PC-3 (cell line): ENCODE measurements around the gene HAPLN3. TPM values are rescaled to one million over a fixed set of nuclear protein-coding genes. Genes with fewer than 3 reads are reported as not detected.

ENCODE experiments used
- ATAC-seq: fragments of 200-7000 bp; cut with Tn5 transposase; 2 replicates; pipeline ENCODE4 v1.9.1; 2020; ENCODE audit warnings: mild to moderate bottlenecking, moderate library complexity
- BruUV-seq: library from RNA; stranded (reverse); fragments of 400-500 nt; replicated peaks from 2 replicates; lab custom pipeline; 2021; lab: Mats Ljungman, UMichigan
- CTCF ChIA-PET: fragments of 300-600 bp; sonication (Branson Sonifier 250); formaldehyde crosslinking; loops from one replicate; lab custom pipeline; 2022; ENCODE audit warnings: antibody characterized with exemption; lab: Charles Lee
- POLR2A ChIA-PET: fragments of 300-600 bp; sonication (Branson Sonifier 250); formaldehyde crosslinking; loops from one replicate; lab custom pipeline; 2022; ENCODE audit warnings: antibody characterized with exemption; ENCODE audit not compliant: unreplicated experiment; lab: Charles Lee
- DNase-seq: peaks from one replicate; pipeline ENCODE4 v3.0.0-alpha.2; 2015
- H2AFZ ChIP-seq: fragments of 300-600 bp; sonication (generic); 2 replicates; pipeline ENCODE4 v1.6.0; 2016; ENCODE audit warnings: antibody characterized with exemption, low read length
- H3F3A ChIP-seq: fragments of 300-600 bp; sonication (generic); one replicate; pipeline ENCODE4 v1.6.0; 2017; ENCODE audit warnings: antibody characterized with exemption, low read length, control low read depth, mild to moderate bottlenecking; ENCODE audit not compliant: unreplicated experiment
- H3K27ac ChIP-seq: fragments of 300-600 bp; sonication (generic); 2 replicates; pipeline ENCODE4 v1.5.1; 2016; ENCODE audit warnings: mild to moderate bottlenecking, low read length
- H3K27me3 ChIP-seq: fragments of 300-600 bp; sonication (generic); 2 replicates; pipeline ENCODE4 v1.6.1; 2016; ENCODE audit warnings: low read length, mixed read lengths
- H3K36me3 ChIP-seq: fragments of 300-600 bp; sonication (generic); 2 replicates; pipeline ENCODE4 v1.6.1; 2016; ENCODE audit warnings: low read depth, mixed run types, low read length, mixed read lengths
- H3K4me1 ChIP-seq: fragments of 300-600 bp; sonication (generic); 2 replicates; pipeline ENCODE4 v1.5.1; 2016; ENCODE audit warnings: low read length; ENCODE audit not compliant: insufficient read depth
- H3K4me2 ChIP-seq: fragments of 300-600 bp; sonication (generic); 2 replicates; pipeline ENCODE4 v1.6.0; 2016; ENCODE audit warnings: low read length
- H3K4me3 ChIP-seq: fragments of 300-600 bp; sonication (generic); 2 replicates; pipeline ENCODE4 v1.5.1; 2016; ENCODE audit warnings: mild to moderate bottlenecking, low read length, mixed read lengths
- H3K79me2 ChIP-seq: fragments of 300-600 bp; sonication (generic); 2 replicates; pipeline ENCODE4 v1.6.1; 2017; ENCODE audit warnings: low read length, mixed read lengths
- H3K9ac ChIP-seq: fragments of 300-600 bp; sonication (generic); 2 replicates; pipeline ENCODE4 v1.6.0; 2016; ENCODE audit warnings: mild to moderate bottlenecking, low read length
- H3K9me2 ChIP-seq: fragments of 300-600 bp; sonication (generic); replicated peaks from 2 replicates; pipeline ENCODE4 v1.6.1; 2016; ENCODE audit warnings: mixed run types, low read length, mixed read lengths
- H3K9me3 ChIP-seq: fragments of 300-600 bp; sonication (generic); 2 replicates; pipeline ENCODE4 v1.6.1; 2016; ENCODE audit warnings: low read length, mixed read lengths
- H4K20me1 ChIP-seq: fragments of 300-600 bp; sonication (generic); 2 replicates; pipeline ENCODE4 v1.6.1; 2016; ENCODE audit warnings: low read length, mixed read lengths
- EZH2 ChIP-seq: fragments of 300-600 bp; sonication (generic); IDR thresholded peaks from one replicate; pipeline ENCODE4 v1.6.1; 2017; ENCODE audit warnings: antibody characterized with exemption, mild to moderate bottlenecking, low read length; ENCODE audit not compliant: unreplicated experiment
- EZH2phosphoT487 ChIP-seq: fragments of 300-600 bp; sonication (generic); IDR thresholded peaks from 2 replicates; pipeline ENCODE4 v1.6.1; 2018; ENCODE audit warnings: mild to moderate bottlenecking, antibody characterized with exemption, low read length, borderline replicate concordance
- intact Hi-C: fragments of 100-400 bp; cut with micrococcal nuclease; formaldehyde crosslinking; loops from 2 replicates; pipeline ENCODE4 v1.9.0; 2023
- total RNA-seq: library from RNA; depleted of rRNA; stranded (reverse); fragments of >200 nt; gene quantifications from 2 replicates; pipeline ENCODE4 v1.2.3, GENCODE V29; 2014
- TF ChIP-seq, protein P1 (sequence below): fragments of 300-600 bp; sonication (generic); conservative IDR thresholded peaks from 2 replicates; pipeline ENCODE4 v1.5.1; 2017; ENCODE audit warnings: antibody characterized with exemption, low read depth, mild to moderate bottlenecking, low read length

HAPLN3 gene
- total RNA-seq, 1 experiment from 2014 or later, result 1.1 TPM

DNA sequence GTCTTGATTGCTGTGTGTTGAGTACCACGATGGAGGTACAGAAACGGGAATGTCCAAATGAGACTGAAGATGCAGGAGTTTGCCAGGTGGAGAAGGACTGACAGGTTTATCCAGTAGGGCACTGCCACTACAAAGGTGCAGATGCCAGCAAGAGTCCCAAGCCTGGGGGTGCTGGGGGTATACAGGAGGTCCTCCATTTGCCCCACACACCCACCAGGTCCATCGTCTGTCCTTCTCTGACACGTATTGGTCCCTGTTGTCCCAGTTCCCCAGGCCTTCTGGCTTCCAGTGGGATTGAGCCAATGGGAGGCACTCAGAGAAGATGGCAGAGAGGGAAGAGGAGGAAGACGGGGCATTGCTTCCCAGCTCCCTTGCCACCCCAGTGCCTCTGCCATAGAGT is 6.6 kb downstream of the HAPLN3 start:
- POLR2A ChIA-PET, result no interaction called here
- Histone ChIP-seq H3K79me2 (no peaks in the 10 kb centered on the region), H3K9me2 (no peaks in the 10 kb centered on the region), H3K36me3 (no peaks in the 10 kb centered on the region), H3K4me1 (no peaks in the 10 kb centered on the region), H3K4me2 (no peak overlapping the region), H3K9ac (no peak overlapping the region), H3K9me3 (no peaks in the 10 kb centered on the region), H2AFZ (no peak overlapping the region), H3K27ac (no peak overlapping the region), H3K4me3 (no peak overlapping the region), H3F3A (no peaks in the 10 kb centered on the region), H3K27me3 (no peaks in the 10 kb centered on the region), H4K20me1 (no peaks in the 10 kb centered on the region)
- no peak for ATAC-seq
- no TSS peak for BruUV-seq
- CTCF ChIA-PET, result no interaction called here
- intact Hi-C loops, result no loop called here
- TF ChIP-seq EZH2 (no peak), EZH2phosphoT487 (no peak)
- TF ChIP-seq, protein P1, sequence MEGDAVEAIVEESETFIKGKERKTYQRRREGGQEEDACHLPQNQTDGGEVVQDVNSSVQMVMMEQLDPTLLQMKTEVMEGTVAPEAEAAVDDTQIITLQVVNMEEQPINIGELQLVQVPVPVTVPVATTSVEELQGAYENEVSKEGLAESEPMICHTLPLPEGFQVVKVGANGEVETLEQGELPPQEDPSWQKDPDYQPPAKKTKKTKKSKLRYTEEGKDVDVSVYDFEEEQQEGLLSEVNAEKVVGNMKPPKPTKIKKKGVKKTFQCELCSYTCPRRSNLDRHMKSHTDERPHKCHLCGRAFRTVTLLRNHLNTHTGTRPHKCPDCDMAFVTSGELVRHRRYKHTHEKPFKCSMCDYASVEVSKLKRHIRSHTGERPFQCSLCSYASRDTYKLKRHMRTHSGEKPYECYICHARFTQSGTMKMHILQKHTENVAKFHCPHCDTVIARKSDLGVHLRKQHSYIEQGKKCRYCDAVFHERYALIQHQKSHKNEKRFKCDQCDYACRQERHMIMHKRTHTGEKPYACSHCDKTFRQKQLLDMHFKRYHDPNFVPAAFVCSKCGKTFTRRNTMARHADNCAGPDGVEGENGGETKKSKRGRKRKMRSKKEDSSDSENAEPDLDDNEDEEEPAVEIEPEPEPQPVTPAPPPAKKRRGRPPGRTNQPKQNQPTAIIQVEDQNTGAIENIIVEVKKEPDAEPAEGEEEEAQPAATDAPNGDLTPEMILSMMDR, result no peak
- no peak for DNase-seq

DNA sequence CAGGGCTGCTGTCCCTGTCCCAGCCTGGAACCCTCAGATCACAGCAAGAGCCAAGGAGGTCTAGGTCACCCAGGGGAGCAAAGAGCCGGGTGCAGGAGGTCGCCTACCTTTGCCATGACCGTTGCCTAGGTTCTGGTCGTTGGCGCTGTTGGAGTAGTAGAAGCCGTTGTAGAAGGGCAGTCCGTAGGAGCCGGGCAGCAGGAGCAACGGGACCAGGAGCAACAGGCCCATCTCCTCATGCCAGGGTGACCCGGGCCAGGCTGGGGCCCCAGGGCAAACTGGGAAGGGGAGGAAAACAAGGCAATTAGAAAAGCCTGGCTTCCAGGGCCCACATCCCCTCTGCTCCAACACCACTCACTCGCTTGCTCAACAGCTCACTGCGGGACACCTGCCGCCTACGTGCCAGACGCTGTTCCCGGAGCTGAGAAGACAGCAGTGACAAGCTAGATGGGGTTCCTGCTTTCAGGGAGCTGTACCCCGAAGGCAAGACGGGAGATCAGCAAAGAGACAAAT is 8.2 kb downstream of the HAPLN3 start:
- no peaks in the 10 kb centered on the region for H3K9me3 ChIP-seq
- no peaks in the 10 kb centered on the region for H3K27me3 ChIP-seq
- no peak overlapping the region for H3K27ac ChIP-seq
- no peaks in the 10 kb centered on the region for H3K36me3 ChIP-seq
- no peak overlapping the region for H3K4me3 ChIP-seq
- no peak overlapping the region for H3K9ac ChIP-seq
- no peak overlapping the region for H2AFZ ChIP-seq
- DNase-seq (no peak), ATAC-seq (no peak)
- H3K79me2 ChIP-seq, result no peaks in the 10 kb centered on the region
- intact Hi-C loops, result no loop called here
- no peak for TF ChIP-seq EZH2phosphoT487
- TF ChIP-seq EZH2, result no peak
- TF ChIP-seq, protein P1, result no peak
- no TSS peak for BruUV-seq
- ChIA-PET CTCF (no interaction called here), POLR2A (no interaction called here)
- H3F3A ChIP-seq, result no peaks in the 10 kb centered on the region
- peaks cover 3% of the 10 kb centered on the region; the same call in 1 of the 2 replicates for H3K4me1 ChIP-seq
- no peaks in the 10 kb centered on the region for H3K9me2 ChIP-seq
- no peak overlapping the region for H3K4me2 ChIP-seq
- H4K20me1 ChIP-seq, result no peaks in the 10 kb centered on the region

DNA sequence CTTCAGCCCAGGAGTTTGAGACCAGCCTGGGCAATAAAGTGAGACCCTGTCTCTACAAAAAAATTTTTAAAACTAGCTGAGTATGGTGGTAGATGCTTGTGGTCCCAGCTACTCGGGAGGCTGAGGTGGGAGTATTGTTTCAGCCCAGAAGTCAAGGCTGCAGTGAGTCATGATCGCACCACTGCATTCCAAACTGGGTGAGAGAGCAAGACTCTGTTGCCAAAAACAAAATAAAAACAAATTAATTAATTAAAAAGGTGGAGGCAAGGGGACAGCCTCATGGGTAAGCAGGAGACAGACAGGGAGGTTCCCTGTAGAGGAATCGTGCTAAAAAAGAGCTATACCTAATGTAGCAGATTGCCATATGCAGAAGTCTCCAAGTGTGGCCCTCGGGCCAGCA is 12.6 kb downstream of the HAPLN3 start:
- Histone ChIP-seq H3K9me2 (no peaks in the 10 kb centered on the region), H3K4me3 (no peak overlapping the region), H3K79me2 (no peaks in the 10 kb centered on the region), H3K9ac (no peak overlapping the region), H4K20me1 (no peaks in the 10 kb centered on the region), H3K36me3 (no peaks in the 10 kb centered on the region), H2AFZ (no peak overlapping the region), H3F3A (no peaks in the 10 kb centered on the region), H3K27me3 (no peaks in the 10 kb centered on the region), H3K4me1 (peaks cover 3% of the 10 kb centered on the region; the same call in 1 of the 2 replicates), H3K4me2 (no peak overlapping the region), H3K27ac (no peak overlapping the region), H3K9me3 (no peaks in the 10 kb centered on the region)
- CTCF ChIA-PET, result no interaction called here
- POLR2A ChIA-PET, result no interaction called here
- no TSS peak for BruUV-seq
- no peak for ATAC-seq
- peak; percentile 16 for DNase-seq
- intact Hi-C loops, result no loop called here
- TF ChIP-seq EZH2, result no peak
